ENCODE measurements around the gene METTL26. TPM values are rescaled to one million over a fixed set of nuclear protein-coding genes. Genes with fewer than 3 reads are reported as not detected.

The METTL26 gene
- total RNA-seq, 2 experiments from 2014 or later = 127 to 128 TPM

GRCh38 chr16:677316-678190, 41.4 kb upstream of the METTL26 start:
- peaks cover 14% of the 10 kb centered on the region for H3K36me3 Mint-ChIP-seq
- no peaks in the 10 kb centered on the region for H3K27me3 Mint-ChIP-seq

DNA sequence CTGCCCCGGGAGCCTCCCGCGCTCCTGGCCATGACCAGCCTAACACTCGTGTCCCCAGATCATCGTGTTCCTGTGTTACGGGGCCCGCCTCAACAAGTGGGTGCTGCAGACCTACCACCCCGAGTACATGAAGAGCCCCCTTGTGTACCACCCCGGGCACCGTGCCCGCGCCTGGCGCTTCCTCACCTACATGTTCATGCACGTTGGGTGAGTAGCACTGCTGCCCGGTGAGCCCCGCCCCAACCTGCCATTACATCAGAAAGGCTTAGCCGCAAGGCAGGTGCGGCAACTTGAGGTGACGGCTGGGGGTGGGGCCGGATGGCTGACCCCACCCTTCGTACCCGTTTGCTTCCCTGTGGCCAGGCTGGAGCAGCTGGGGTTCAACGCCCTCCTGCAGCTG, 40.8 kb upstream of the METTL26 start:
- no peak for DNase-seq
- Mint-ChIP-seq H3K4me3 (no peak overlapping the region), H3K4me1 (peaks cover 14% of the 10 kb centered on the region), H3K27ac (no peak overlapping the region), H3K36me3 (peaks cover 10% of the 10 kb centered on the region), H3K27me3 (no peaks in the 10 kb centered on the region), H3K9me3 (no peaks in the 10 kb centered on the region)

More at GRCh38 chr16:677316-678190, 41.4 kb upstream of the METTL26 start:
- peaks cover 18% of the 10 kb centered on the region for H3K4me1 Mint-ChIP-seq
- no peak overlapping the region for H3K27ac Mint-ChIP-seq
- DNase-seq = no peak
- no peak overlapping the region for H3K4me3 Mint-ChIP-seq
- no peaks in the 10 kb centered on the region for H3K9me3 Mint-ChIP-seq

GRCh38 chr16:676565-676902, 40.4 kb upstream of the METTL26 start:
- no peak for DNase-seq

GRCh38 chr16:675884-676564, 39.9 kb upstream of the METTL26 start:
- Mint-ChIP-seq H3K36me3 (peaks cover 4% of the 10 kb centered on the region), H3K9me3 (no peaks in the 10 kb centered on the region), H3K27ac (no peak overlapping the region), H3K4me3 (no peak overlapping the region), H3K27me3 (no peaks in the 10 kb centered on the region), H3K4me1 (peaks cover 7% of the 10 kb centered on the region)
- no peak for DNase-seq

More at GRCh38 chr16:676565-676902, 40.4 kb upstream of the METTL26 start:
- Mint-ChIP-seq H3K36me3 (peaks cover 7% of the 10 kb centered on the region), H3K4me3 (no peak overlapping the region), H3K9me3 (no peaks in the 10 kb centered on the region), H3K27me3 (no peaks in the 10 kb centered on the region), H3K4me1 (peaks cover 10% of the 10 kb centered on the region), H3K27ac (no peak overlapping the region)

DNA sequence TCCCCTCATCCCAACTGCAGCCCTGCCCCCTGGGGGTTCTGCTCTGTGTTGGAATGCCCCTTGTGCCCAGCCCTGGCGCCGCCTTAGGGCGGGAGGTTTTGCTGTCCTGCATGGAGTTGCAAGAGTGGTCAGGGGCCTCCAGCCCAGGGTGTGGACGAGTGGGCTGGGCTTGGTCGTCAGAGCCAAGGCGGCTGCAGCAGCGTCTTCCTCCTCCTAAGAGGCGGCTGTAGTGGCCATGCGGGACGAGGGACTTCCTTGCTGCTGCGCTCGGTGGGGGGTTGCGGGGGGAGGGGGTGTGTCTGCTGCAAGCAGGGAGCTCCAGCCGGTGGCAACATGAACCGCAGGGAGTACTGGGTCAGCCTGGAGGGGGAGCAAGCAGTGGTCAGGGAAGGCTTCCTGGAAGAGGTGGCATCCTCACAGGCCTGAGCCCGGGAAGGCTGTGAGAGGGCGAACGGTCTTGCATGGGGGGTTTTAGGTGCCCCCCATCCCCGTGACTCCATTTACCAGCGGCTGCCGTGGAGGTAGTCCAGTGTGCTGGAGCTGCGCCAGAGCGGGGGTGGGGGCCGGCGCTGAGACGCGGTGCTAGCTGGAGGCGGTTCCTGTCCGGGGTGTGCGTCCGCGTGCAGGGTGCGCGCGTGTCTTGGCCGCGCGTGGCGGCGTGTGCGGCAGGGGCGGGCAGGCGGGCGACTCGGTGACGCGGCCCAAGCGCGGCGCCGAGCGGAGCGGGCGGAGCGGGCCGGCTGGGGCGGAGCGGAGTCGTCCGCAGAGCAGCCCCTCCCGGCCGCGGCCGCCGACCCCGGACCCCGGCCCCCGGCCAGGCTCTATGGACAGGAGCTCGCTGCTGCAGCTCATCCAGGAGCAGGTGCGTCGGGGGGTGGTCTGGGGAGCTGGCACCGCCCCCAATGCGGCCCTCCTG, 39.1 kb upstream of the METTL26 start, which contains the start of gene RHBDL1:
Gene RHBDL1 (plus strand): TSS at position 704 of the 916 bp plus-strand sequence. CDS start 120 bp downstream, at position 824.
- no peaks in the 10 kb centered on the region for H3K9me3 Mint-ChIP-seq
- peak within 1 kb of the TSS; percentile 25 for H3K4me3 Mint-ChIP-seq
- H3K36me3 Mint-ChIP-seq = peaks cover 2% of the 10 kb centered on the region
- H3K27ac Mint-ChIP-seq = no peak within 1 kb of the TSS
- H3K27me3 Mint-ChIP-seq = no peaks in the 10 kb centered on the region
- DNase-seq = no peak
- peaks cover 6% of the 10 kb centered on the region for H3K4me1 Mint-ChIP-seq

DNA sequence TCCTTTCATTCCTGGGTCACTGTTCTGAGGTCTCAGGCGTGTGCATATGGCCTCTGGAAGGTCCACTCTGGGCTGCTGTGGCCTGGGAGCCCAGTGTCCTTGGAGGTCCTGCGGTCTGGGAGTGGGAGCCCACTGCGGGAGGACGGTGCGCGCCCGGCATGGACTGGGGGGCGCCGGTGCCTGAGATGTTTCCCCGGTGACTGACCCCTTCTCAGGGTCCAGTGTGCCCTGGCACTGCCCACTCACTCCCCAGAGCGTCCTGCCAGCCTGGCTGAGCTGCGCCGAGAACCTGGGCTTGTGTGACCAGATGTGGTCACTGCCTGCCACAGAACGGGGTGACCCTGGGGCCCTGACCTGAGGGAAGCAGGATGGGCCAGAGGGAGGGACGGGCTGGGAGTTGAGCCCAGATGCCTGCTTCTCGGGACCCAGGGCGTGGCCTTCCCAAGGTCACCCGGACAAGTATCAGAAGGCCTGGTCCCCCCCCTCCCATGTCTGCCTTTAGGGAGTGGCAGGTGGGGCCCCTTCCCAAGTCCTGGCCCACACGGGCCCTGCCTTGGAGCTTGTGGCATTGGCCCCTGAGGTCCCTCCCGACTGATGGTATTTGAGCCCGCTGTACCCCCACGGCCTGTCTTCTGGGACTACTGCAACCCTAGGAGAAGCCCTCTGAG, 38.2 kb upstream of the METTL26 start:
- no peak overlapping the region for H3K4me3 Mint-ChIP-seq

GRCh38 chr16:673399-673991, 37.4 kb upstream of the METTL26 start:
- H3K36me3 Mint-ChIP-seq = peaks cover 5% of the 10 kb centered on the region
- H3K4me3 Mint-ChIP-seq = no peak overlapping the region
- no peak for DNase-seq
- no peak overlapping the region for H3K27ac Mint-ChIP-seq
- H3K9me3 Mint-ChIP-seq = no peaks in the 10 kb centered on the region
- no peaks in the 10 kb centered on the region for H3K27me3 Mint-ChIP-seq
- H3K4me1 Mint-ChIP-seq = peaks cover 2% of the 10 kb centered on the region

More for the DNA sequence above, 38.2 kb upstream of the METTL26 start:
- no peak for DNase-seq
- Mint-ChIP-seq H3K9me3 (no peaks in the 10 kb centered on the region), H3K36me3 (peaks cover 5% of the 10 kb centered on the region), H3K4me1 (peaks cover 4% of the 10 kb centered on the region), H3K27me3 (no peaks in the 10 kb centered on the region), H3K27ac (no peak overlapping the region)

- no peak overlapping the region for H3K27ac Mint-ChIP-seq
- no peak overlapping the region for H3K4me3 Mint-ChIP-seq
- DNase-seq = no peak
- H3K27me3 Mint-ChIP-seq = no peaks in the 10 kb centered on the region
- H3K4me1 Mint-ChIP-seq = peaks cover 2% of the 10 kb centered on the region
- H3K9me3 Mint-ChIP-seq = no peaks in the 10 kb centered on the region
- peaks cover 7% of the 10 kb centered on the region for H3K36me3 Mint-ChIP-seq
These were observed 36.7 kb upstream of the METTL26 start for GRCh38 chr16:672851-673250.

DNA sequence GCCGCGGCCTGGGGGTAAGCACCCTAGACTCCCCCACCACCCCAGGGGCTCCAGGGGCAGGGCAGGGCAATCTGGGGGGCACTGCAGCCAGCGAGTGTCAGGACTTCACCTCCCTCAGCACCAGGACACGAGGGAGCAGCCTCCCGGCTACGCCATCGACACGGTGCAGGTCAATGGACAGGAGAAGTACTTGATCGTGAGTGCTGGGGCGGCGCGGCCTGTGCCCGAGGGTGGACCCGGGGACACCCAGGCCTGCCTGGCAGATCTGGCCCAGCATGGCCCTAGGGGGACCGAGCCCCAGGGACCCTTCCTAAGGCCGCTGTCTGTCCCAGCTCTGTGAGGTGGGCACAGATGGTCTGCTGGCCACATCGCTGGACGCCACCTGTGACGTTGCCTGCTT, 36.3 kb upstream of the METTL26 start:
- Mint-ChIP-seq H3K27ac (no peak overlapping the region), H3K4me3 (no peak overlapping the region), H3K4me1 (peaks cover 5% of the 10 kb centered on the region), H3K9me3 (no peaks in the 10 kb centered on the region), H3K36me3 (peaks cover 7% of the 10 kb centered on the region), H3K27me3 (no peaks in the 10 kb centered on the region)
- DNase-seq = no peak

- Mint-ChIP-seq H3K9me3 (no peaks in the 10 kb centered on the region), H3K27ac (no peak overlapping the region), H3K27me3 (no peaks in the 10 kb centered on the region), H3K4me1 (peaks cover 5% of the 10 kb centered on the region), H3K36me3 (peaks cover 7% of the 10 kb centered on the region), H3K4me3 (no peak overlapping the region)
- DNase-seq = no peak
These were observed 35.4 kb upstream of the METTL26 start for GRCh38 chr16:671353-672131.

DNA sequence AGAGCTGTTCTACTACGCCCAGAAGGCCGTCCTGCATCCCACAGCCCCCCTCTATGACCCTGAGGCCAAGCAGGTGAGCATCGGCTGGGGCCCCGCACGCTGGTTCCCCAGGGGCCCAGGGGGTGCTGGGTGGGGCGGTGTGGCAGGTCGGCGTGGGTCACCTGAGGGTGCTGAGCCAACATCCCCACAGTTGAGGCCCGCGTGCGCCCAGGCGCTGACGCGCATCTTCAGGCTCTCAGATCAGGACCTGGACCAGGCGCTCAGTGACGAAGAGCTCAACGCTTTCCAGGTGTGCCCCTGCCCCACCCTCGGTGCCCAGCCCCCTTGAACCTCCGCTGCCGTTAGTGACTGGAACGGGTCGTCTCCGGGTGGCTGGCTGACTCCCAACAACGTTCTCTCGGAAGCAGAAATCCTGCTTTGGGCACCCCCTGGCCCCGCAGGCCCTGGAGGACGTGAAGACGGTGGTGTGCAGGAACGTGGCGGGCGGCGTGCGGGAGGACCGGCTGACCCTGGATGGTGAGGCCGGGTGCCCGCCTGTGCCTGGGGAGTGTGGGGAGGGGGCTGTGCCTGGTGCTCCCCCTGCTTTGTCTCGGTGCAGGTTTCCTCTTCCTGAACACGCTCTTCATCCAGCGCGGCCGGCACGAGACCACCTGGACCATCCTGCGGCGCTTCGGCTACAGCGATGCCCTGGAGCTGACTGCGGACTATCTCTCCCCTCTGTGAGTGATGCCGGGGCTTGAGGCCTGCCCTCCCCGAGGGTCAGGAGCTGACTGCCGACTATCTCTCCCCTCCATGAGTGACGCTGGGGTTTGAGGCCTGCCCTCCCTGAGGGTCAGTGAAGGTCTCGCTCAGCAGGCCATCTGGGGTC, 34.6 kb upstream of the METTL26 start:
- no peak overlapping the region for H3K4me3 Mint-ChIP-seq
- no peaks in the 10 kb centered on the region for H3K9me3 Mint-ChIP-seq
- no peaks in the 10 kb centered on the region for H3K27me3 Mint-ChIP-seq
- peaks cover 7% of the 10 kb centered on the region for H3K36me3 Mint-ChIP-seq
- H3K27ac Mint-ChIP-seq = no peak overlapping the region
- peaks cover 5% of the 10 kb centered on the region for H3K4me1 Mint-ChIP-seq
- no peak for DNase-seq

DNA sequence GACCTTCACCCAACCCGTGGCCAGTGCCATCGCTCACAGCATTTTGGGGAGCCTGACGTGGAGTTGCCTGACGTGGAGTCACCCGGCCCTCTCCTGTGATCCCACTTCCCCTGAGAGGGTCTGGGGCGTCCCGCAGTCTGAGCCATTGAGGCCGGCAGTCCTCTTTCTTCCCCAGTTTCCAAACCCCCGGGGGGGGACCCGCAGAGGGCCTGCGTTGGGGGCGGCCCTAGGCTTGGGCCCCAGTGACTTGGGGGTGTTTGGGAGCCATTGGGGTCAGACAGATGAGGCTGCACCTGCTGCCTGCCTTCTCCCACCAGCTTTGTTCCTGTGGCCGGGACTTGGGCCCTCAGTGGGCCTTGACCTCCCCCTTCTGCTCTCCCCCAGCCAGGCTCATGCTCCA, 33.6 kb upstream of the METTL26 start:
- H3K4me3 Mint-ChIP-seq = peak overlapping the region; percentile 42
- H3K36me3 Mint-ChIP-seq = peaks cover 7% of the 10 kb centered on the region
- H3K27ac Mint-ChIP-seq = no peak overlapping the region
- H3K4me1 Mint-ChIP-seq = peaks cover 3% of the 10 kb centered on the region
- no peaks in the 10 kb centered on the region for H3K9me3 Mint-ChIP-seq
- no peaks in the 10 kb centered on the region for H3K27me3 Mint-ChIP-seq
- DNase-seq = no peak

Measured in activated naive CD8-positive, alpha-beta T cell treated with anti-CD3 and anti-CD28 coated beads for 36 hours (primary cell).